Fibroblast of the aortic adventitia (primary cell): Measurements from ENCODE around the gene DCN. TPM values are rescaled to one million over a fixed set of nuclear protein-coding genes. Genes with fewer than 3 reads are reported as not detected.
"Not testable (repeated sequence)": the region's sequence is repeated elsewhere in the genome, so short reads cannot be mapped to it uniquely, and the experiment has no call there.

Experiments
- DNase-seq: peaks from one replicate; pipeline ENCODE4 v3.0.0-alpha.2; 2010; ENCODE audit warnings: low read depth
- H3K4me3 ChIP-seq: 2 replicates; pipeline ENCODE4 v1.5.1; 2011; ENCODE audit warnings: low read depth, mild to moderate bottlenecking, control low read depth, low read length, moderate library complexity
- total RNA-seq: library from RNA; depleted of rRNA; stranded (reverse); fragments of >200 nt; gene quantifications from 2 replicates; pipeline ENCODE4 v1.2.3, GENCODE V29; 2012; ENCODE audit warnings: low replicate concordance
- TF ChIP-seq, protein P1 (sequence below): IDR thresholded peaks from 2 replicates; pipeline ENCODE4 v1.5.1; 2011; ENCODE audit warnings: mild to moderate bottlenecking, low read length, control low read depth, inconsistent platforms; ENCODE audit not compliant: insufficient read depth

Gene DCN
- total RNA-seq, 1 donor = 2,298 TPM

DNA sequence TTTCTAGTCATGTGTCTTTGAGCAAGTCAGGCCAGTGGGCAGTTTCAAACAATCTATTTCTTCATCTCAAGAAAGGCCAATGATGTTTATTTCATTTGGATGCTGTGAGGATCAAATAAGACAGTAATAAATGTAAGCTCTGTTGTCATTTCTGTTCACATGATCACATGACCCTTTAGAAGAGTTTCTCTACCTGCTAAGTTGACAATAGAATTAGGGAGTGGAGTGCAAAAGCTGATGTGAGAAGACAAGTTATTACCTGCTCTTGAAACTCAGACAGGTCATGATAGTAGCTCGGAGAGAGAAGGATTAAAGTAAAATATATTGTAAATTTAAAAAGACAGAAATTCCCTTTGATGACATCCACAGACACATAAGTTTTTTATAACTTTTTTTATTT lies 37.3 kb upstream of the DCN start:
- no peak for DNase-seq
- TF ChIP-seq, protein P1, sequence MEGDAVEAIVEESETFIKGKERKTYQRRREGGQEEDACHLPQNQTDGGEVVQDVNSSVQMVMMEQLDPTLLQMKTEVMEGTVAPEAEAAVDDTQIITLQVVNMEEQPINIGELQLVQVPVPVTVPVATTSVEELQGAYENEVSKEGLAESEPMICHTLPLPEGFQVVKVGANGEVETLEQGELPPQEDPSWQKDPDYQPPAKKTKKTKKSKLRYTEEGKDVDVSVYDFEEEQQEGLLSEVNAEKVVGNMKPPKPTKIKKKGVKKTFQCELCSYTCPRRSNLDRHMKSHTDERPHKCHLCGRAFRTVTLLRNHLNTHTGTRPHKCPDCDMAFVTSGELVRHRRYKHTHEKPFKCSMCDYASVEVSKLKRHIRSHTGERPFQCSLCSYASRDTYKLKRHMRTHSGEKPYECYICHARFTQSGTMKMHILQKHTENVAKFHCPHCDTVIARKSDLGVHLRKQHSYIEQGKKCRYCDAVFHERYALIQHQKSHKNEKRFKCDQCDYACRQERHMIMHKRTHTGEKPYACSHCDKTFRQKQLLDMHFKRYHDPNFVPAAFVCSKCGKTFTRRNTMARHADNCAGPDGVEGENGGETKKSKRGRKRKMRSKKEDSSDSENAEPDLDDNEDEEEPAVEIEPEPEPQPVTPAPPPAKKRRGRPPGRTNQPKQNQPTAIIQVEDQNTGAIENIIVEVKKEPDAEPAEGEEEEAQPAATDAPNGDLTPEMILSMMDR = no peak
- H3K4me3 ChIP-seq = no peak overlapping the region

DNA sequence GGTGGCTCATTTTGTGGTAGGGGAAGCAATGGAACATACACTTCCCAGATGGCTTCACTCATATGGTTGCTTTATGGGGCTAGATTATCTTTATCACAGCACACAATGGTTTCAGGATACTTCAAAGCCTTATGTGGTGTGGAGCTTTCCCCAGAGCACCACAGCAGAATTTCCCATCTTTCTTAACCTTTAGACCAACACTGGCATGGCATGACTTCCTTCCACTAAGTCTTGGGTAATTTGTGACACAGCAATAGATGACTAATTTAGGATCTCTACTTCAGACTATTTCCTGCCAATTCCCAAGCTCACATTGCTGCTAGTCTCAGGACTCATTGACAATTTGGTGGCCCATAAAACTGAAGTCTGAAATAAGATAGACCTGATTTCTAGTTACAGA lies 36.9 kb upstream of the DCN start:
- DNase-seq = peak; percentile 78
- no peak overlapping the region for H3K4me3 ChIP-seq
- TF ChIP-seq, protein P1 = no peak

DNA sequence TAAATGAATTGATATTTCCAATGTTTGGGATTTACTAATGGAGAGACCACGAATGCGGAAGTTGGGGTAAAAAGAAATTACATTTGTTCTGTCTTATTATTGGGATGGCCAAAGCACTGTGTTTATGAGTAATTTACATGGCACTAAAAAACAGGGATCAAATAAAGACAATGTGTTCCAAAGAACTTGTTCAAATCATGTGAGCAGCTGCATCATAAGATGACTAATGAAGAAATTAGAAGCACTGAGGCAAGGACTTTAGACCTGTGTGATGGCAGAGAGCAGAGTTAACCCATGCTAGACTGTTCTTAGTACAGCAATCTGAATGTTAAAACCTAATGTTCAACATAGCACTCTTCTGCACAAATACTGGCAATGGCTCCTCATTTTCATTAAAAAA lies 34.3 kb upstream of the DCN start:
- no peak overlapping the region for H3K4me3 ChIP-seq
- TF ChIP-seq, protein P1 = no peak
- DNase-seq = no peak

DNA sequence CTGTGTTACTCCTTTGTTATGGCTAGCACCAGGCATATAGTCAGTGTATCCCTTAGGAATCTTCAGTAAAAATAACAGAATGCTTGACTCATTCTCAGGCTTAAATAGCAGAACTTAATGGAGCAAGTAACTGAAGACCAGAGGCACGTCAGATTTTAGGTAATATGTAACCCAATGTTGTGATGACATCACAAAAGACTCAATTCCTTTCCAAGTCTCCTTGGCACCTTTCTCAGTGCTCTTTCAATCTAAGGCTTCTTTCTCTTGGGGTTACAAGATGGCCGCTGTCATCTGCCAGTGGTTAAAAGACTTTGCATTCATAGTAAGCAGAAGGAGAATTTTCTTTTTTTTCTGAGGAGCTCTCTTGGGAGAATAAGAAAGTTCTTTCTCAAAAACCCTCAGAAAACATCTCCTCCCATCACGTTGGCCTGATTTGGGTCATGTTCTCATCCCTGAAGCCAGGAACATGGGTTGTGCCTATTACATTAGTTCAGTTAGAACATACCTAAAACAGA lies 33.4 kb upstream of the DCN start:
- H3K4me3 ChIP-seq = no peak overlapping the region
- TF ChIP-seq, protein P1 = no peak
- DNase-seq = peak; percentile 72

DNA sequence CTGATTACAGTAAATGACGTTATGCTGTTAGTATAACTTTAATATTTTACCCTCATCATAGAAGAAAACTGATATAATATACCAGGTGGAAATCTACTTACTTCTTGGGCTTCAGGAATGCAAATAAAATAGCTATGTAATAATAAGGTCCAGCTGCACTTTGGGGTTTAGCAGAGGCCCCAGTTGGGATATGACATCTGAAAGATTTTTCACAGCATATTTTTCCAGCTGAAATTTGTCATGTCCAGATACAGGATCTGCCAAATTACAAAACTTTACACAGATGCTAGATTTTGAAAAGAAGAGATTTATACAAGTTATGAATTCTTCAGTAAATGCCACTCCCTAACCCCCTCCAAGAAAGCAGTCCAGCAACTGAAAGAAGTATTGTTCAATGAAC lies 29.2 kb upstream of the DCN start:
- TF ChIP-seq, protein P1 = no peak
- H3K4me3 ChIP-seq = no peak overlapping the region
- DNase-seq = peak; percentile 59

DNA sequence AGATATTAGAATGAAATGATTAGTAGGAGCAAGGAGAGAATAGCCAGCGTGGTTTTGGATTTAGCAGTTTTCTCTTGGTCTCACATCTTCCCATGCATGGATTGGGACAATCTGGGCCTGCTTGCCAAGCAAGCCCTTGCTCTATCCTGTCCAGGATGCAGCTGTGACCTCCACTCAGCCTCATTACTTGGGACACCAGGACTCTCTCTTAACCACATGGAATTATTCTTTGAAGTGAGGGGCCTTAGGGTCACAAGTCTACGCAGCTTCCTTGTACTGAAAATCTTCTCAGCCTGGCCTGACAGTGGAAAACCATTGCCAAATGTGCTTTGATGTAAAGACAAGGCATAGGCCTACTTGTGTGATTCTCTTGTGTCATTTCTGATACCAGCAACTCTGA lies 28.0 kb upstream of the DCN start:
- TF ChIP-seq, protein P1 = no peak
- H3K4me3 ChIP-seq = no peak overlapping the region
- DNase-seq = no peak

DNA sequence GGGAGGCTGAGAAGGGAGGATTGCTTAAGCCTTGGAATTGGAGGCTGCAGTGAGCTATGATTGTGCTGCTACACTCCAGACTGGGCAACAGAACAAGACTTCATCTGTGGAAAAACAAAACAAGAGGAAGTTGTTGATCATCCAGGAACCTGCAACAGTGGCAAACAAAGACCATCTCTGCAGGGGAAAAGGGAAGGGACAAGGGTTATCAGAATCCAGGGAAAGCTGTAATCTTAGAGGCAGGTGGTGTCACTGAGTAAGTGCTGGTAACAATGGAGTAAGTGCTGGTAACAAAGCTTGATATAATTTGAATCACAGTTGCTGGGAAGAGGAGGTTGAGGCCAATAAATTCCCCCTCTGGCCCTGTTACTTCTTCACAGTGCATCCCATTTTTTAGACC lies 27.5 kb upstream of the DCN start:
- TF ChIP-seq, protein P1 = no peak
- H3K4me3 ChIP-seq = no peak overlapping the region
- no peak for DNase-seq

DNA sequence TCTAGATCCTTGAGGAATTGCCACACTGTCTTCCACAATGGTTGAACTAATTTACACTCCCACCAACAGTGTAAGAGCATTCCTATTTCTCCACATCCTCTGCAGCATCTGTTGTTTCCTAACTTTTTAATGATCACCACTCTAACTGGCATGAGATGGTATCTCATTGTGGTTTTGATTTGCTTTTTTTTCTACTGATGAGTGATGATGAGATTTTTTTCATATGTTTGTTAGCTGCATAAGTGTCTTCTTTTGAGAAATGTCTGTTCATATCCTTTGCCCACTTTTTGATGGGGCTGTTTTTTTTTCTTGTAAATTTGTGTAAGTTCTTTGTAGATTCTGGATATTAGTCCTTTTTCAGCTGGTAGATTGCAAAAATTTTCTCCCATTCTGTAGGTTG lies 24.7 kb upstream of the DCN start:
- H3K4me3 ChIP-seq, DNase-seq: not testable (repeated sequence)
